ENCODE measurements around the gene TSHZ2.
"Not testable (repeated sequence)": the region's sequence is repeated elsewhere in the genome, so short reads cannot be mapped to it uniquely, and the experiment has no call there.

Gene TSHZ2

GRCh38 chr20:52962183-52962582 is 10.0 kb upstream of the TSHZ2 start:
- no peak for DNase-seq (ENCODE audit: low spot score)

GRCh38 chr20:52963131-52963530 is 9.0 kb upstream of the TSHZ2 start:
- DNase-seq (ENCODE audit: low spot score), result no peak

GRCh38 chr20:52964131-52964530 is 8.0 kb upstream of the TSHZ2 start:
- DNase-seq (ENCODE audit: low spot score), result no peak

GRCh38 chr20:52965380-52965779 is 6.8 kb upstream of the TSHZ2 start:
- no peak for DNase-seq (ENCODE audit: low spot score)

- DNase-seq (ENCODE audit: low spot score), result no peak
Measured at GRCh38 chr20:52965819-52966218, 6.3 kb upstream of the TSHZ2 start.

- DNase-seq (ENCODE audit: low spot score), result not testable (repeated sequence)
Measured at GRCh38 chr20:52966543-52966942, 5.6 kb upstream of the TSHZ2 start.

GRCh38 chr20:52971498-52972189 is 514 bp upstream of the TSHZ2 start:
- DNase-seq (ENCODE audit: low spot score), result no peak

GRCh38 chr20:52972965-52973819 is 1.0 kb downstream of the TSHZ2 start:
- DNase-seq (ENCODE audit: low spot score), result no peak

GRCh38 chr20:52974179-52974594 is 2.0 kb downstream of the TSHZ2 start:
- no peak for DNase-seq (ENCODE audit: low spot score)

GRCh38 chr20:52975029-52975732 is 3.0 kb downstream of the TSHZ2 start:
- DNase-seq (ENCODE audit: low spot score), result no peak

GRCh38 chr20:52975803-52976531 is 3.8 kb downstream of the TSHZ2 start:
- no peak for DNase-seq (ENCODE audit: low spot score)

- no peak for DNase-seq (ENCODE audit: low spot score)
Measured at GRCh38 chr20:52978851-52979250, 6.7 kb downstream of the TSHZ2 start.

GRCh38 chr20:52981051-52981450 is 8.9 kb downstream of the TSHZ2 start:
- DNase-seq (ENCODE audit: low spot score), result no peak

- DNase-seq (ENCODE audit: low spot score), result no peak
Measured at GRCh38 chr20:52983726-52984450, 11.7 kb downstream of the TSHZ2 start.

GRCh38 chr20:52984451-52984810 is 12.3 kb downstream of the TSHZ2 start:
- DNase-seq (ENCODE audit: low spot score), result no peak

- DNase-seq (ENCODE audit: low spot score), result no peak
Measured at GRCh38 chr20:52985687-52986086, 13.5 kb downstream of the TSHZ2 start.

GRCh38 chr20:52987295-52987694 is 15.1 kb downstream of the TSHZ2 start:
- no peak for DNase-seq (ENCODE audit: low spot score)

GRCh38 chr20:52991830-52992229 is 19.7 kb downstream of the TSHZ2 start:
- DNase-seq (ENCODE audit: low spot score), result no peak

GRCh38 chr20:52992632-52993031 is 20.5 kb downstream of the TSHZ2 start:
- DNase-seq (ENCODE audit: low spot score), result no peak

GRCh38 chr20:52993076-52993475 is 20.9 kb downstream of the TSHZ2 start:
- no peak for DNase-seq (ENCODE audit: low spot score)

GRCh38 chr20:52994184-52994970 is 22.2 kb downstream of the TSHZ2 start:
- DNase-seq (ENCODE audit: low spot score), result no peak

All from kidney capillary endothelial cell (primary cell).